Stomach (tissue), 4 donors: Measurements from ENCODE around the gene MFSD6L.

Experiments
- EP300 ChIP-seq: sonication (generic); formaldehyde crosslinking; IDR thresholded peaks from one replicate; pipeline ENCODE4 v1.6.1; 2017; ENCODE audit warnings: antibody characterized with exemption
- POLR2A ChIP-seq, 4 donors: fragments of 450-650 bp; IDR thresholded peaks; one replicate each; pipeline ENCODE4 v1.6.1; 2016; ENCODE audit warnings: antibody characterized with exemption in 4 of 4, control low read depth in 2 of 4, mild to moderate bottlenecking in 1 of 4, moderate library complexity in 1 of 4
- POLR2AphosphoS5 ChIP-seq, 3 donors: sonication (generic); formaldehyde crosslinking; IDR thresholded peaks; one replicate each; pipeline ENCODE4 v1.6.1; 2016; ENCODE audit warnings: antibody characterized with exemption in 3 of 3
- TF ChIP-seq, protein P1 (sequence below), 7 experiments: fragments of 450-650 bp in 4 of 7; fragments of 200-600 bp in 3 of 7; sonication (generic) in 3 of 7; IDR thresholded peaks; one replicate each; pipeline ENCODE4 v1.5.1; 2016 to 2019; ENCODE audit warnings: antibody characterized with exemption in 7 of 7, control low read depth in 2 of 7, mild to moderate bottlenecking in 1 of 7

GRCh38 chr17:8792646-8793045 lies 6.5 kb downstream of the MFSD6L start:
- TF ChIP-seq EP300: no peak
- TF ChIP-seq, protein P1, sequence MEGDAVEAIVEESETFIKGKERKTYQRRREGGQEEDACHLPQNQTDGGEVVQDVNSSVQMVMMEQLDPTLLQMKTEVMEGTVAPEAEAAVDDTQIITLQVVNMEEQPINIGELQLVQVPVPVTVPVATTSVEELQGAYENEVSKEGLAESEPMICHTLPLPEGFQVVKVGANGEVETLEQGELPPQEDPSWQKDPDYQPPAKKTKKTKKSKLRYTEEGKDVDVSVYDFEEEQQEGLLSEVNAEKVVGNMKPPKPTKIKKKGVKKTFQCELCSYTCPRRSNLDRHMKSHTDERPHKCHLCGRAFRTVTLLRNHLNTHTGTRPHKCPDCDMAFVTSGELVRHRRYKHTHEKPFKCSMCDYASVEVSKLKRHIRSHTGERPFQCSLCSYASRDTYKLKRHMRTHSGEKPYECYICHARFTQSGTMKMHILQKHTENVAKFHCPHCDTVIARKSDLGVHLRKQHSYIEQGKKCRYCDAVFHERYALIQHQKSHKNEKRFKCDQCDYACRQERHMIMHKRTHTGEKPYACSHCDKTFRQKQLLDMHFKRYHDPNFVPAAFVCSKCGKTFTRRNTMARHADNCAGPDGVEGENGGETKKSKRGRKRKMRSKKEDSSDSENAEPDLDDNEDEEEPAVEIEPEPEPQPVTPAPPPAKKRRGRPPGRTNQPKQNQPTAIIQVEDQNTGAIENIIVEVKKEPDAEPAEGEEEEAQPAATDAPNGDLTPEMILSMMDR (IDR thresholded peaks at IDR 0.05): no peak
- no peak for TF ChIP-seq POLR2AphosphoS5 (IDR thresholded peaks at IDR 0.05)
- TF ChIP-seq POLR2A (IDR thresholded peaks at IDR 0.05): no peak
